ENCODE results near the gene AK4. TPM values are rescaled to one million over a fixed set of nuclear protein-coding genes. Genes with fewer than 3 reads are reported as not detected.

AK4 gene
- total and polyA plus RNA-seq, 4 donors: 52.3 to 106 (median 59.3) TPM

GRCh38 chr1:65105596-65105995, 42.4 kb upstream of the AK4 start:
- Histone ChIP-seq H3K9me3 (ENCODE audit: control insufficient read depth in 4 of 4, low read length in 3 of 4) (no peaks in the 10 kb centered on the region), H3K27ac (ENCODE audit: low read depth in 1 of 2, low read length in 2 of 2) (no peak overlapping the region), H3K4me1 (ENCODE audit: control insufficient read depth in 4 of 4, insufficient read depth in 4 of 4, low read length in 3 of 4) (peaks cover 0 to 6% (median 3%) of the 10 kb centered on the region in 4 donors), H3K27me3 (ENCODE audit: control insufficient read depth in 4 of 4, insufficient read depth in 4 of 4, low read length in 3 of 4) (no peaks in the 10 kb centered on the region), H3K4me3 (ENCODE audit: low read depth in 1 of 3, low read length in 3 of 3) (no peak overlapping the region), H3K36me3 (ENCODE audit: control insufficient read depth in 4 of 4, insufficient read depth in 3 of 4, low read depth in 1 of 4, low read length in 3 of 4) (no peaks in the 10 kb centered on the region), H3K9ac (ENCODE audit: low read depth in 1 of 2, low read length in 2 of 2) (no peak overlapping the region)
- TF ChIP-seq YY1 (IDR thresholded peaks at IDR 0.05): no peak
- no peak for TF ChIP-seq SP1 (IDR thresholded peaks at IDR 0.05)
- no peak for TF ChIP-seq ATF3 (IDR thresholded peaks at IDR 0.05)
- no peak for TF ChIP-seq TAF1 (conservative IDR thresholded peaks at IDR 0.05)
- no peak for TF ChIP-seq JUND (IDR thresholded peaks at IDR 0.05)
- TF ChIP-seq GABPA (IDR thresholded peaks at IDR 0.05 in 1 of 2, conservative IDR thresholded peaks at IDR 0.05 in 1 of 2): no peak
- TF ChIP-seq RAD21 (IDR thresholded peaks at IDR 0.05): no peak
- no peak for TF ChIP-seq ZBTB33 (IDR thresholded peaks at IDR 0.05)
- TF ChIP-seq HNF4G (IDR thresholded peaks at IDR 0.05): no peak
- no peak for TF ChIP-seq REST (IDR thresholded peaks at IDR 0.05)
- DNase-seq (ENCODE audit: low spot score): no peak
- 87% methylated on average over 4 of the region's 4 CpGs for WGBS

- TF ChIP-seq NR2F2 (IDR thresholded peaks at IDR 0.05) (no peak), JUND (IDR thresholded peaks at IDR 0.05) (peak in 1 of 2 donors; percentile 18), YY1 (IDR thresholded peaks at IDR 0.05) (peak; percentile 18)
- no peak overlapping the region for H3K4me3 ChIP-seq (ENCODE audit: low read depth in 1 of 3, low read length in 3 of 3)
- peaks cover 0 to 6% (median 3%) of the 10 kb centered on the region in 4 donors for H3K4me1 ChIP-seq (ENCODE audit: control insufficient read depth in 4 of 4, insufficient read depth in 4 of 4, low read length in 3 of 4)
- 57% methylated on average over 4 of the region's 4 CpGs for WGBS
- H3K9me3 ChIP-seq (ENCODE audit: control insufficient read depth in 4 of 4, low read length in 3 of 4): no peaks in the 10 kb centered on the region
- DNase-seq (ENCODE audit: low spot score): no peak
- H3K9ac ChIP-seq (ENCODE audit: low read depth in 1 of 2, low read length in 2 of 2): no peak overlapping the region
- H3K27me3 ChIP-seq (ENCODE audit: control insufficient read depth in 4 of 4, insufficient read depth in 4 of 4, low read length in 3 of 4): no peaks in the 10 kb centered on the region
- no peaks in the 10 kb centered on the region for H3K36me3 ChIP-seq (ENCODE audit: control insufficient read depth in 4 of 4, insufficient read depth in 3 of 4, low read depth in 1 of 4, low read length in 3 of 4)
- H3K27ac ChIP-seq (ENCODE audit: low read depth in 1 of 2, low read length in 2 of 2): peak overlapping the region in 1 of 2 donors; percentile 7
These were observed 39.9 kb upstream of the AK4 start for GRCh38 chr1:65108025-65108642.

- WGBS: 86% methylated on average over 4 of the region's 4 CpGs
- H3K4me3 ChIP-seq (ENCODE audit: low read depth in 1 of 3, low read length in 3 of 3): no peak overlapping the region
- H3K9ac ChIP-seq (ENCODE audit: low read depth in 1 of 2, low read length in 2 of 2): no peak overlapping the region
- H3K27me3 ChIP-seq (ENCODE audit: control insufficient read depth in 4 of 4, insufficient read depth in 4 of 4, low read length in 3 of 4): no peaks in the 10 kb centered on the region
- no peak overlapping the region for H3K27ac ChIP-seq (ENCODE audit: low read depth in 1 of 2, low read length in 2 of 2)
- no peaks in the 10 kb centered on the region for H3K9me3 ChIP-seq (ENCODE audit: control insufficient read depth in 4 of 4, low read length in 3 of 4)
- no peak for DNase-seq (ENCODE audit: low spot score)
- no peaks in the 10 kb centered on the region for H3K36me3 ChIP-seq (ENCODE audit: control insufficient read depth in 4 of 4, insufficient read depth in 3 of 4, low read depth in 1 of 4, low read length in 3 of 4)
- no peak for TF ChIP-seq RXRA (IDR thresholded peaks at IDR 0.05)
- no peak for TF ChIP-seq FOXA1 (IDR thresholded peaks at IDR 0.05)
- TF ChIP-seq HNF4A (conservative IDR thresholded peaks at IDR 0.05): no peak
- no peak for TF ChIP-seq MAX (IDR thresholded peaks at IDR 0.05)
- TF ChIP-seq CTCF (IDR thresholded peaks at IDR 0.05; ENCODE audit: low read depth, low read length, missing input control): no peak
- TF ChIP-seq JUND (IDR thresholded peaks at IDR 0.05): no peak
- TF ChIP-seq FOXA2 (IDR thresholded peaks at IDR 0.05): no peak
- no peak for TF ChIP-seq GABPA (IDR thresholded peaks at IDR 0.05 in 1 of 2, conservative IDR thresholded peaks at IDR 0.05 in 1 of 2)
- TF ChIP-seq RAD21 (IDR thresholded peaks at IDR 0.05): no peak
- no peak for TF ChIP-seq TAF1 (conservative IDR thresholded peaks at IDR 0.05)
- no peak for TF ChIP-seq ZBTB33 (IDR thresholded peaks at IDR 0.05)
- peaks cover 0 to 6% (median 3%) of the 10 kb centered on the region in 4 donors for H3K4me1 ChIP-seq (ENCODE audit: control insufficient read depth in 4 of 4, insufficient read depth in 4 of 4, low read length in 3 of 4)
These were observed 38.5 kb upstream of the AK4 start for GRCh38 chr1:65109487-65109886.
